Measurements from ENCODE around the gene C3orf18. TPM values are rescaled to one million over a fixed set of nuclear protein-coding genes. Genes with fewer than 3 reads are reported as not detected.
A peak's percentile ranks its signal among the peaks of the same experiment; 100 is the strongest.

C3orf18 gene
- total RNA-seq, 4 donors from 2014 or later = 13.6 to 23.8 (median 18.9) TPM

- H3K4me1 ChIP-seq = peaks cover 70 to 93% (median 79%) of the 10 kb centered on the region in 4 donors
- intact Hi-C loops (cut with DNase I) = no loop called here
- 72% methylated on average over 4 of the region's 4 CpGs for WGBS
- H3K4me3 ChIP-seq = no peak overlapping the region
- no peaks in the 10 kb centered on the region for H3K27me3 ChIP-seq
- TF ChIP-seq CTCF (IDR thresholded peaks at IDR 0.05) (no peak), POLR2A (IDR thresholded peaks at IDR 0.05; ENCODE audit: low read depth) (no peak), POLR2AphosphoS5 (IDR thresholded peaks at IDR 0.05) (no peak)
- no peak for DNase-seq (ENCODE audit: extremely low spot score)
- H3K36me3 ChIP-seq = peaks cover 9 to 51% (median 33%) of the 10 kb centered on the region in 4 donors
- H3K27ac ChIP-seq (replicated peaks in 1 of 4) = peak overlapping the region; percentile 84 to 99 (median 97)
- no peaks in the 10 kb centered on the region for H3K9me3 ChIP-seq
These were observed 35.9 kb upstream of the C3orf18 start for GRCh38 chr3:50603261-50604109.

- peaks cover 5 to 43% (median 25%) of the 10 kb centered on the region in 4 donors for H3K36me3 ChIP-seq
- no peaks in the 10 kb centered on the region for H3K27me3 ChIP-seq
- peaks cover 68 to 85% (median 74%) of the 10 kb centered on the region in 4 donors for H3K4me1 ChIP-seq
- no peak overlapping the region for H3K4me3 ChIP-seq
- DNase-seq (ENCODE audit: extremely low spot score) = no peak
- 62% methylated on average over 6 of the region's 9 CpGs for WGBS
- intact Hi-C loops (cut with DNase I) = no loop called here
- H3K9me3 ChIP-seq = no peaks in the 10 kb centered on the region
- H3K27ac ChIP-seq (replicated peaks in 1 of 4) = peak overlapping the region; percentile 84 to 99 (median 97)
- TF ChIP-seq POLR2A (IDR thresholded peaks at IDR 0.05; ENCODE audit: low read depth) (no peak), EP300 (IDR thresholded peaks at IDR 0.05) (no peak), POLR2AphosphoS5 (IDR thresholded peaks at IDR 0.05) (no peak), CTCF (IDR thresholded peaks at IDR 0.05) (no peak)
These were observed 35.1 kb upstream of the C3orf18 start for GRCh38 chr3:50602595-50603191.

GRCh38 chr3:50600841-50601591, 33.5 kb upstream of the C3orf18 start:
- H3K4me3 ChIP-seq = peak overlapping the region; percentile 20 to 37 (median 30)
- WGBS = 9% methylated on average over 14 of the region's 14 CpGs
- no peaks in the 10 kb centered on the region for H3K27me3 ChIP-seq
- H3K9me3 ChIP-seq = no peaks in the 10 kb centered on the region
- intact Hi-C loops (cut with DNase I) = no loop called here
- TF ChIP-seq CTCF (IDR thresholded peaks at IDR 0.05) = no peak
- peak; percentile 73 for TF ChIP-seq EP300 (IDR thresholded peaks at IDR 0.05)
- peak; percentile 83 to 95 for TF ChIP-seq POLR2AphosphoS5 (IDR thresholded peaks at IDR 0.05)
- TF ChIP-seq POLR2A (IDR thresholded peaks at IDR 0.05; ENCODE audit: low read depth) = no peak
- peaks cover 0 to 26% (median 8%) of the 10 kb centered on the region in 4 donors for H3K36me3 ChIP-seq
- H3K27ac ChIP-seq (replicated peaks in 1 of 4) = peak overlapping the region; percentile 84 to 99 (median 97)
- H3K4me1 ChIP-seq = peaks cover 54 to 68% (median 63%) of the 10 kb centered on the region in 4 donors
- peak; percentile 99 for DNase-seq (ENCODE audit: extremely low spot score)

- peaks cover 46 to 61% (median 57%) of the 10 kb centered on the region in 4 donors for H3K4me1 ChIP-seq
- H3K36me3 ChIP-seq = peaks cover 0 to 20% (median 4%) of the 10 kb centered on the region in 4 donors
- H3K27me3 ChIP-seq = no peaks in the 10 kb centered on the region
- WGBS = 75% methylated on average over 6 of the region's 9 CpGs
- peak overlapping the region; percentile 84 to 99 (median 97) for H3K27ac ChIP-seq (replicated peaks in 1 of 4)
- no peaks in the 10 kb centered on the region for H3K9me3 ChIP-seq
- H3K4me3 ChIP-seq = no peak overlapping the region
- intact Hi-C loops (cut with DNase I) = no loop called here
- TF ChIP-seq POLR2A (IDR thresholded peaks at IDR 0.05; ENCODE audit: low read depth) = no peak
- no peak for TF ChIP-seq EP300 (IDR thresholded peaks at IDR 0.05)
- TF ChIP-seq POLR2AphosphoS5 (IDR thresholded peaks at IDR 0.05) = no peak
- no peak for TF ChIP-seq CTCF (IDR thresholded peaks at IDR 0.05)
- DNase-seq (ENCODE audit: extremely low spot score) = no peak
These were observed 32.7 kb upstream of the C3orf18 start for GRCh38 chr3:50600141-50600753.

Data from esophagus muscularis mucosa (tissue), 4 donors.